K562 (cell line): ENCODE data around the gene GPN3. TPM values are rescaled to one million over a fixed set of nuclear protein-coding genes. Genes with fewer than 3 reads are reported as not detected.
"Not testable (repeated sequence)": the region's sequence is repeated elsewhere in the genome, so short reads cannot be mapped to it uniquely, and the experiment has no call there.

ENCODE experiments used
- ATAC-seq: fragments of 200-7000 bp; cut with Tn5 transposase; 3 replicates; pipeline ENCODE4 v1.9.1; 2020; ENCODE audit warnings: moderate library complexity
- BruUV-seq: library from RNA; stranded (reverse); fragments of 400-500 nt; replicated peaks from 2 replicates; lab custom pipeline; 2021; lab: Mats Ljungman, UMichigan
- CTCF ChIA-PET: fragments of 300-600 bp; formaldehyde crosslinking; extraction: SDS; loops from one replicate; lab custom pipeline; 2021; ENCODE audit warnings: low intra/inter-chr PET ratio; lab: Yijun Ruan, JAX
- POLR2A ChIA-PET: fragments of 300-600, 350-650 bp; sonication (Branson Sonifier 250); formaldehyde crosslinking; extraction: SDS; loops from one replicate; lab custom pipeline; 2021; ENCODE audit warnings: antibody characterized with exemption, inconsistent platforms; lab: Yijun Ruan, JAX
- DNase-seq, 4 experiments: peaks; one replicate each; pipeline versions ENCODE4 v3.0.0 to v3.0.0-alpha.2; 2011 to 2018; ENCODE audit warnings: low spot score in 3 of 4, mixed read lengths in 3 of 4; ENCODE audit errors: extremely low read depth in 1 of 4
- FAIRE-seq: peaks from 2 replicates; lab custom pipeline; 2011; peaks lifted over from hg19 to GRCh38; lab: Jason Lieb, UNC
- H2AFZ ChIP-seq: 2 replicates; pipeline ENCODE4 v1.6.0; 2011; ENCODE audit warnings: low read depth, low read length, control low read depth, inconsistent platforms
- H3K27ac ChIP-seq: fragments of 200-600 bp; 3 replicates; pipeline ENCODE4 v1.8.0; 2011; ENCODE audit warnings: low read depth, mild to moderate bottlenecking, control low read depth, inconsistent platforms, low read length, moderate library complexity, mixed read lengths; ENCODE audit errors: extremely low read depth
- H3K27me3 ChIP-seq, 2 experiments: fragments of 300-600 bp in 1 of 2; 2 replicates in 1 of 2; 3 replicates in 1 of 2; pipeline versions ENCODE4 v1.6.0 to v1.8.0; 2011; ENCODE audit warnings: inconsistent platforms in 2 of 2, low read length in 2 of 2, mild to moderate bottlenecking in 1 of 2, mixed read lengths in 1 of 2, moderate library complexity in 1 of 2; ENCODE audit not compliant: control insufficient read depth in 2 of 2, insufficient read depth in 2 of 2
- H3K36me3 ChIP-seq: fragments of 300-600 bp; 3 replicates; pipeline ENCODE4 v1.8.0; 2011; ENCODE audit warnings: mild to moderate bottlenecking, low read length, inconsistent platforms; ENCODE audit not compliant: control insufficient read depth, insufficient read depth
- H3K4me1 ChIP-seq, 2 experiments: fragments of 200-600 bp in 1 of 2; replicated peaks in 1 of 2; 2 replicates in 1 of 2; 3 replicates in 1 of 2; pipeline versions ENCODE4 v1.5.1 to v1.8.0; 2011; ENCODE audit warnings: inconsistent platforms in 2 of 2, low read length in 2 of 2, mild to moderate bottlenecking in 1 of 2, mixed read lengths in 1 of 2, moderate library complexity in 1 of 2; ENCODE audit not compliant: control insufficient read depth in 2 of 2, insufficient read depth in 2 of 2
- H3K4me2 ChIP-seq: 2 replicates; pipeline ENCODE4 v1.6.1; 2011; ENCODE audit warnings: low read length, control low read depth, inconsistent platforms, mixed read lengths; ENCODE audit not compliant: insufficient read depth
- H3K4me3 ChIP-seq: fragments of 200-600 bp; sonication (generic), shearing (Covaris generic); 2 replicates; pipeline ENCODE4 v1.5.1; 2016; ENCODE audit warnings: control low read depth, inconsistent platforms
- H3K79me2 ChIP-seq: fragments of 200-600 bp; 3 replicates; pipeline ENCODE4 v1.8.0; 2011; ENCODE audit warnings: low read length, inconsistent platforms; ENCODE audit not compliant: control insufficient read depth, insufficient read depth
- H3K9ac ChIP-seq, 2 experiments: 2 replicates each; pipeline versions ENCODE4 v1.6.0 to v1.6.1; 2011; ENCODE audit warnings: low read depth in 2 of 2, low read length in 2 of 2, control low read depth in 1 of 2, inconsistent platforms in 1 of 2, mild to moderate bottlenecking in 1 of 2, mixed read lengths in 1 of 2; ENCODE audit not compliant: insufficient read depth in 1 of 2
- H3K9me1 ChIP-seq: one replicate; pipeline ENCODE4 v1.6.0; 2011; ENCODE audit warnings: inconsistent platforms, mild to moderate bottlenecking, low read length, moderate library complexity; ENCODE audit not compliant: control insufficient read depth, insufficient read depth
- H3K9me3 ChIP-seq: replicated peaks from 2 replicates; pipeline ENCODE4 v1.5.1; 2011; ENCODE audit warnings: low read depth, low read length, inconsistent platforms; ENCODE audit not compliant: control insufficient read depth, insufficient read depth
- H4K20me1 ChIP-seq: replicated peaks from 2 replicates; pipeline ENCODE4 v1.6.1; 2011; ENCODE audit warnings: low read length, inconsistent platforms, mixed read lengths; ENCODE audit not compliant: control insufficient read depth, insufficient read depth
- ARID1B ChIP-seq: fragments of 450-650 bp; IDR thresholded peaks from 2 replicates; pipeline ENCODE4 v1.6.1; 2016; ENCODE audit warnings: antibody characterized with exemption, mild to moderate bottlenecking, inconsistent platforms
- CBFA2T2 ChIP-seq: fragments of 450-650 bp; conservative IDR thresholded peaks from 2 replicates; pipeline ENCODE4 v1.6.1; 2017; ENCODE audit warnings: mild to moderate bottlenecking
- CBFA2T3 ChIP-seq: fragments of 450-650 bp; IDR thresholded peaks from 2 replicates; pipeline ENCODE4 v1.6.1; 2017
- DACH1 ChIP-seq: fragments of 450-650 bp; IDR thresholded peaks from 2 replicates; pipeline ENCODE4 v1.6.1; 2018; ENCODE audit not compliant: partially characterized antibody
- DPF2 ChIP-seq: fragments of 450-650 bp; IDR thresholded peaks from 2 replicates; pipeline ENCODE4 v1.6.1; 2016
- ETV6 ChIP-seq, 3 experiments: fragments of 150-350 bp in 1 of 3; sonication (generic) in 1 of 3; formaldehyde crosslinking in 1 of 3; IDR thresholded peaks; 2 replicates each; pipeline versions ENCODE4 v1.6.1 to v1.8.0; 2014 to 2022; ENCODE audit warnings: borderline replicate concordance in 2 of 3, low read depth in 2 of 3, antibody characterized with exemption in 1 of 3, low read length in 1 of 3, mild to moderate bottlenecking in 1 of 3, missing genetic modification reagents in 1 of 3
- KDM1A ChIP-seq, 2 experiments: fragments of 450-650 bp; IDR thresholded peaks; 2 replicates each; pipeline ENCODE4 v1.6.1; 2016; ENCODE audit warnings: mild to moderate bottlenecking in 2 of 2
- RNF2 ChIP-seq: sonication (generic); IDR thresholded peaks from 2 replicates; pipeline ENCODE4 v1.6.1; 2016
- TAL1 ChIP-seq: fragments of 450-650 bp; IDR thresholded peaks from 2 replicates; pipeline ENCODE4 v1.6.1; 2016; ENCODE audit warnings: mild to moderate bottlenecking
- TARDBP ChIP-seq: fragments of 450-650 bp; IDR thresholded peaks from 2 replicates; pipeline ENCODE4 v1.6.1; 2016
- TCF3 ChIP-seq: sonication (generic); formaldehyde crosslinking; IDR thresholded peaks from 2 replicates; pipeline ENCODE4 v1.4.0; 2020; ENCODE audit warnings: mild to moderate bottlenecking, missing genetic modification reagents
- TRIM24 ChIP-seq, 2 experiments: fragments of 450-650 bp; IDR thresholded peaks; 2 replicates each; pipeline ENCODE4 v1.6.1; 2016
- ZNF75A ChIP-seq: fragments of 450-650 bp; formaldehyde crosslinking; IDR thresholded peaks from 2 replicates; pipeline ENCODE4 v1.4.0; 2020; ENCODE audit warnings: mild to moderate bottlenecking
- WGBS: fragments of 100-300 bp; shearing (Covaris generic); methylation state at CpG from one replicate; pipeline ENCODE4 v1.1.6; 2016; ENCODE audit warnings: low coverage, mixed read lengths; ENCODE audit not compliant: insufficient coverage; ENCODE audit errors: missing lambda C conversion rate; 5-methylcytosine and 5-hydroxymethylcytosine counted together
- in situ Hi-C: fragments of 300-500 bp; cut with MboI; formaldehyde crosslinking; loops from 4 replicates; pipeline ENCODE4 v1.15.0; 2018; ENCODE audit warnings: inconsistent platforms, mixed read lengths
- intact Hi-C: fragments of 100-400 bp; cut with micrococcal nuclease; formaldehyde crosslinking; loops from 2 replicates; pipeline ENCODE4 v1.14.2; 2022
- polyA plus RNA-seq, 8 experiments: library from polyadenylated mRNA; depleted of rRNA in 4 of 8; stranded (reverse) in 5 of 8; unstranded in 3 of 8; fragments of >200 nt; fragmentation: Nextera tagmentation in 2 of 8; fragmentation: Illumina TruSeq in 1 of 8; extraction: Ambion mirVana in 2 of 8; extraction: Trizol in 1 of 8; gene quantifications; 2 replicates each; pipeline versions ENCODE4 v1.2.1 to v1.2.3, GENCODE V29; 2011 to 2014; ENCODE audit warnings: inconsistent platforms in 1 of 8, missing spikeins in 1 of 8
- total RNA-seq, 7 experiments: library from RNA; depleted of rRNA in 6 of 7; stranded (reverse); fragments of >200 nt in 6 of 7; fragmentation: Illumina TruSeq in 2 of 7; extraction: Trizol in 2 of 7; gene quantifications; 2 replicates each; pipeline versions ENCODE4 v1.2.1 to v1.2.3, GENCODE V29; 2011 to 2021; ENCODE audit warnings: low replicate concordance in 1 of 7
- TF ChIP-seq, protein P1 (sequence below): sonication (generic); formaldehyde crosslinking; IDR thresholded peaks from 2 replicates; pipeline ENCODE4 v1.8.0; 2022; ENCODE audit warnings: mild to moderate bottlenecking, missing genetic modification reagents
- TF ChIP-seq, protein P2 (sequence below): fragments of 450-650 bp; IDR thresholded peaks from 2 replicates; pipeline ENCODE4 v1.6.1; 2014; ENCODE audit warnings: low read depth, mild to moderate bottlenecking, moderate library complexity, borderline replicate concordance

GPN3 gene
- total and polyA plus RNA-seq, 9 of the 15 experiments (the other 6 are each of a cell fraction or from before 2014, with no cell fraction given) = 35.8 to 123 (median 64.2) TPM

DNA sequence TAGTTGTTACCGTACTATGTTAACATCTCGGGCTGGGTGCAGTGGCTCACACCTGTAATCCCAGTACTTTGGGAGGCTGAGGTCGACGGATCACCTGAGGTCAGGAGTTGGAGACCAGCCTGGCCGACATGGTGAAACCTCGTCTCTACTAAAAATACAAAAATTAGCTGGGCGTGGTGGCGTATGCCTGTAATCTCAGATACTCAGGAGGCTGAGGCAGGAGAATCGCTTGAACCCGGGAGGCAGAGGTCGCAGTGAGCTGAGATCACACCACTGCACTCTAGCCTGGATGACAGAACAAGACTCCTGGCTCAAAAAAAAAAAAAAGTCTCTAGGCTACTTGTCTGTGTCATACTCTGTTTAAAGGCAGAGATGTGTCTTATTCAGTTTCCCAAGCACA is 2.3 kb downstream of the GPN3 start:
- CTCF ChIA-PET = not testable (repeated sequence)

DNA sequence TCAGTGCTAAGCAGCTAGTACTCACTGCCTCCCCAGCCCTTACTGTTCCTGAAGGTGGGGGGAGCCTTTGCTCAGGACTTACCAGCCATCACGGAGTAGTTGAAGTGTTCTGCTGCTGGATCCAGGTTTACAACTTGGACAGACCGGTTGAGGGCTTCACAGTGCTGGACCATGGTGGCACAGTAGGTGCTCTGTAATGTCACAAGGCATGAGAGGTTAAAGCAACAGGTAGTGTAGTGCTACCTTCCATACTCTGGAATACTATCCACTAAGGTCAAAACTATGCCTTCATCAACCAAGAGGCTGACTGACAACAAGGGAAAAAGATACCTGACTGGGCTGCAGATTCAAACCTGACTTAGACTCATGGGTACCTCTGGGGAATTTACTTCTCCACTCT is 3.0 kb downstream of the GPN3 start:
- FAIRE-seq (no peak), DNase-seq (no peak), ATAC-seq (no peak)
- H3K79me2 ChIP-seq = peaks cover 53% of the 10 kb centered on the region
- no peak overlapping the region for H3K4me3 ChIP-seq
- POLR2A ChIA-PET = interaction anchor here (1.4 kb wide), 1 partner anchor 15 kb away, joined by 4 read pairs; the partner anchor contains the start of gene ARPC3
- H3K4me1 ChIP-seq = peaks cover 25 to 31% of the 10 kb centered on the region in 2 experiments; a peak in 4 of 5 replicates
- H3K9me1 ChIP-seq = no peaks in the 10 kb centered on the region
- H4K20me1 ChIP-seq = no peaks in the 10 kb centered on the region; the same call in 1 of the 2 replicates
- no peak overlapping the region for H3K4me2 ChIP-seq
- peak overlapping the region in 1 of 2 experiments; percentile 2; a peak in 1 of 4 replicates for H3K9ac ChIP-seq
- no peak overlapping the region; the same call in 2 of the 3 replicates for H3K27ac ChIP-seq
- no peaks in the 10 kb centered on the region for H3K9me3 ChIP-seq
- no peak overlapping the region for H2AFZ ChIP-seq
- 87% methylated on average over 2 of the region's 2 CpGs for WGBS
- CTCF ChIA-PET = no interaction called here
- H3K27me3 ChIP-seq = no peaks in the 10 kb centered on the region
- BruUV-seq = no TSS peak
- H3K36me3 ChIP-seq = peaks cover 42% of the 10 kb centered on the region
- in situ Hi-C loops = loop anchor here (5.0 kb wide), 1 partner anchor 142 kb away; no protein-coding TSS in a partner anchor
- intact Hi-C loops = no loop called here
- TF ChIP-seq TRIM24 (IDR thresholded peaks at IDR 0.05) (no peak), DACH1 (no peak), ZNF75A (no peak), ETV6 (IDR thresholded peaks at IDR 0.05; ENCODE audit: borderline replicate concordance in 1 of 2, low read depth in 2 of 2, low read length in 1 of 2) (no peak), ETV6 (CRISPR knock-in tag; IDR thresholded peaks at IDR 0.05; ENCODE audit: borderline replicate concordance) (no peak), DPF2 (no peak), TARDBP (no peak), RNF2 (no peak)
- TF ChIP-seq, protein P1, sequence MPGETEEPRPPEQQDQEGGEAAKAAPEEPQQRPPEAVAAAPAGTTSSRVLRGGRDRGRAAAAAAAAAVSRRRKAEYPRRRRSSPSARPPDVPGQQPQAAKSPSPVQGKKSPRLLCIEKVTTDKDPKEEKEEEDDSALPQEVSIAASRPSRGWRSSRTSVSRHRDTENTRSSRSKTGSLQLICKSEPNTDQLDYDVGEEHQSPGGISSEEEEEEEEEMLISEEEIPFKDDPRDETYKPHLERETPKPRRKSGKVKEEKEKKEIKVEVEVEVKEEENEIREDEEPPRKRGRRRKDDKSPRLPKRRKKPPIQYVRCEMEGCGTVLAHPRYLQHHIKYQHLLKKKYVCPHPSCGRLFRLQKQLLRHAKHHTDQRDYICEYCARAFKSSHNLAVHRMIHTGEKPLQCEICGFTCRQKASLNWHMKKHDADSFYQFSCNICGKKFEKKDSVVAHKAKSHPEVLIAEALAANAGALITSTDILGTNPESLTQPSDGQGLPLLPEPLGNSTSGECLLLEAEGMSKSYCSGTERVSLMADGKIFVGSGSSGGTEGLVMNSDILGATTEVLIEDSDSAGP = no peak
- TF ChIP-seq, protein P2, sequence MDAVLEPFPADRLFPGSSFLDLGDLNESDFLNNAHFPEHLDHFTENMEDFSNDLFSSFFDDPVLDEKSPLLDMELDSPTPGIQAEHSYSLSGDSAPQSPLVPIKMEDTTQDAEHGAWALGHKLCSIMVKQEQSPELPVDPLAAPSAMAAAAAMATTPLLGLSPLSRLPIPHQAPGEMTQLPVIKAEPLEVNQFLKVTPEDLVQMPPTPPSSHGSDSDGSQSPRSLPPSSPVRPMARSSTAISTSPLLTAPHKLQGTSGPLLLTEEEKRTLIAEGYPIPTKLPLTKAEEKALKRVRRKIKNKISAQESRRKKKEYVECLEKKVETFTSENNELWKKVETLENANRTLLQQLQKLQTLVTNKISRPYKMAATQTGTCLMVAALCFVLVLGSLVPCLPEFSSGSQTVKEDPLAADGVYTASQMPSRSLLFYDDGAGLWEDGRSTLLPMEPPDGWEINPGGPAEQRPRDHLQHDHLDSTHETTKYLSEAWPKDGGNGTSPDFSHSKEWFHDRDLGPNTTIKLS = no peak

More for the DNA sequence above, 2.3 kb downstream of the GPN3 start:
- Histone ChIP-seq H3K36me3 (peaks cover 42% of the 10 kb centered on the region), H3K79me2 (peaks cover 57% of the 10 kb centered on the region), H3K27ac (0 out of 3 replicates have a peak overlapping the region, but pooled peaks have one; percentile 4), H3K4me1 (peaks cover 25 to 30% of the 10 kb centered on the region in 2 experiments; a peak in 4 of 5 replicates)
- H2AFZ ChIP-seq, BruUV-seq, FAIRE-seq, H3K27me3 ChIP-seq, H3K9me1 ChIP-seq, H3K4me2 ChIP-seq, intact Hi-C loops, ATAC-seq, H3K9ac ChIP-seq, H4K20me1 ChIP-seq, H3K9me3 ChIP-seq, DNase-seq, H3K4me3 ChIP-seq: not testable (repeated sequence)
- in situ Hi-C loops = loop anchor here (5.0 kb wide), 1 partner anchor 142 kb away; no protein-coding TSS in a partner anchor
- POLR2A ChIA-PET = interaction anchor here (0.6 to 1.7 kb wide), 2 partner anchors 16 to 176 kb away, joined by 3 to 7 read pairs; partner anchors contain the start of gene ARPC3
- TF ChIP-seq KDM1A (IDR thresholded peaks at IDR 0.05) (peak; percentile 57 to 63; a peak in 3 of 4 replicates), TCF3 (peak; percentile 44), ARID1B (peak; percentile 41; the same call in 1 of the 2 replicates), CBFA2T2 (0 out of 2 replicates have a peak, but pooled peaks have one; percentile 27), DPF2 (0 out of 2 replicates have a peak, but pooled peaks have one; percentile 27), CBFA2T3 (peak; percentile 71), TAL1 (peak; percentile 34; the same call in 1 of the 2 replicates)
- 33% methylated on average over 11 of the region's 11 CpGs for WGBS
